ENCODE measurements around the gene SYNE2. TPM values are rescaled to one million over a fixed set of nuclear protein-coding genes. Genes with fewer than 3 reads are reported as not detected.
A peak's percentile ranks its signal among the peaks of the same experiment; 100 is the strongest.

SYNE2 gene
- total RNA-seq, 1 experiment from 2014 or later = 71.1 TPM

DNA sequence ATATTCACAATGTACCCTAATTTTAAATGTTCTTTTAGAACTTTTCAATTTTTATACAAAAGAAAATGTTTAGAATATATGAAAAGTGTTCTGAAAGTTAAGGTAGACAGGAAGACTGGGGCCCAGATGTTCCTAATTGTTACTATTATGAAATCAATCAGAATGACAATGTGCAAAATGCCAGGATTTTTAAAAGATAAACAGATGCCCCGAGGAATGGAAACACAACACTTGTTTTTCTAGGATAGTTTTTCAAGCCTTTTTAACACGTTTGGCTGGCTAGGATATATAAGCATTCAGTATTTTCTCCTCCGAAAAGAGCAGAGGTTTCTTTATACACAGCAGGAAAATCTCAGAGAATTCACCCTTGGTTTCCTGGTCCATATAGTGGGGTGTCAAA is 334.5 kb downstream of the SYNE2 start:
- Mint-ChIP-seq H3K9me3 (peaks cover 22% of the 10 kb centered on the region), H3K4me3 (peak overlapping the region; percentile 76), H3K36me3 (peaks cover 62% of the 10 kb centered on the region), H3K27me3 (ENCODE audit: low read depth) (0 out of 2 replicates have a peak, but pooled peaks cover 3% of the 10 kb centered on the region), H3K27ac (peak overlapping the region; percentile 85; the same call in 1 of the 2 replicates), H3K4me1 (peaks cover 43% of the 10 kb centered on the region)
- DNase-seq (ENCODE audit: low spot score) = no peak
- CTCF ChIA-PET = interaction anchor here (1.9 kb wide), 1 partner anchor 10 kb away, joined by 5 read pairs; no protein-coding TSS in a partner anchor
- ATAC-seq = no peak
- TF ChIP-seq FOXK1 (CRISPR knock-in tag; IDR thresholded peaks at IDR 0.05) (no peak), ZNF425 (CRISPR knock-in tag; conservative IDR thresholded peaks at IDR 0.05) (no peak), NFE2L1 (CRISPR knock-in tag; IDR thresholded peaks at IDR 0.05) (no peak), ETV6 (CRISPR knock-in tag; IDR thresholded peaks at IDR 0.05) (no peak), ZBTB21 (CRISPR knock-in tag; IDR thresholded peaks at IDR 0.05; ENCODE audit: borderline replicate concordance) (no peak), ESRRA (CRISPR knock-in tag; IDR thresholded peaks at IDR 0.05; ENCODE audit: borderline replicate concordance) (no peak), SMAD3 (CRISPR knock-in tag; IDR thresholded peaks at IDR 0.05; ENCODE audit: borderline replicate concordance) (no peak), TP53 (CRISPR knock-in tag; IDR thresholded peaks at IDR 0.05) (no peak)
- TF ChIP-seq, protein P1, sequence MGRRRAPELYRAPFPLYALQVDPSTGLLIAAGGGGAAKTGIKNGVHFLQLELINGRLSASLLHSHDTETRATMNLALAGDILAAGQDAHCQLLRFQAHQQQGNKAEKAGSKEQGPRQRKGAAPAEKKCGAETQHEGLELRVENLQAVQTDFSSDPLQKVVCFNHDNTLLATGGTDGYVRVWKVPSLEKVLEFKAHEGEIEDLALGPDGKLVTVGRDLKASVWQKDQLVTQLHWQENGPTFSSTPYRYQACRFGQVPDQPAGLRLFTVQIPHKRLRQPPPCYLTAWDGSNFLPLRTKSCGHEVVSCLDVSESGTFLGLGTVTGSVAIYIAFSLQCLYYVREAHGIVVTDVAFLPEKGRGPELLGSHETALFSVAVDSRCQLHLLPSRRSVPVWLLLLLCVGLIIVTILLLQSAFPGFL (CRISPR knock-in tag; IDR thresholded peaks at IDR 0.05; ENCODE audit: borderline replicate concordance) = no peak
- TF ChIP-seq, protein P2, sequence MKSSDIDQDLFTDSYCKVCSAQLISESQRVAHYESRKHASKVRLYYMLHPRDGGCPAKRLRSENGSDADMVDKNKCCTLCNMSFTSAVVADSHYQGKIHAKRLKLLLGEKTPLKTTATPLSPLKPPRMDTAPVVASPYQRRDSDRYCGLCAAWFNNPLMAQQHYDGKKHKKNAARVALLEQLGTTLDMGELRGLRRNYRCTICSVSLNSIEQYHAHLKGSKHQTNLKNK (CRISPR knock-in tag; IDR thresholded peaks at IDR 0.05) = no peak
- POLR2A ChIA-PET = no interaction called here

GRCh38 chr14:64190974-64191502 is 338.2 kb downstream of the SYNE2 start:
- H3K4me3 Mint-ChIP-seq = no peak overlapping the region
- no peak for DNase-seq (ENCODE audit: low spot score)
- no peak overlapping the region; the same call in 1 of the 2 replicates for H3K27ac Mint-ChIP-seq
- peaks cover 42% of the 10 kb centered on the region for H3K36me3 Mint-ChIP-seq
- ChIA-PET POLR2A (no interaction called here), CTCF (no interaction called here)
- H3K27me3 Mint-ChIP-seq (ENCODE audit: low read depth) = no peaks in the 10 kb centered on the region
- H3K4me1 Mint-ChIP-seq = peaks cover 75% of the 10 kb centered on the region
- TF ChIP-seq HMGA2 (CRISPR knock-in tag; IDR thresholded peaks at IDR 0.05) (peak; percentile 99), ETV6 (CRISPR knock-in tag; IDR thresholded peaks at IDR 0.05) (no peak), TCF7 (CRISPR knock-in tag; IDR thresholded peaks at IDR 0.05; ENCODE audit: low read depth) (no peak), JAZF1 (CRISPR knock-in tag; IDR thresholded peaks at IDR 0.05) (no peak), ZBTB21 (CRISPR knock-in tag; IDR thresholded peaks at IDR 0.05; ENCODE audit: borderline replicate concordance) (no peak), ZNF416 (CRISPR knock-in tag; IDR thresholded peaks at IDR 0.05) (no peak)
- no peak for ATAC-seq
- H3K9me3 Mint-ChIP-seq = no peaks in the 10 kb centered on the region

DNA sequence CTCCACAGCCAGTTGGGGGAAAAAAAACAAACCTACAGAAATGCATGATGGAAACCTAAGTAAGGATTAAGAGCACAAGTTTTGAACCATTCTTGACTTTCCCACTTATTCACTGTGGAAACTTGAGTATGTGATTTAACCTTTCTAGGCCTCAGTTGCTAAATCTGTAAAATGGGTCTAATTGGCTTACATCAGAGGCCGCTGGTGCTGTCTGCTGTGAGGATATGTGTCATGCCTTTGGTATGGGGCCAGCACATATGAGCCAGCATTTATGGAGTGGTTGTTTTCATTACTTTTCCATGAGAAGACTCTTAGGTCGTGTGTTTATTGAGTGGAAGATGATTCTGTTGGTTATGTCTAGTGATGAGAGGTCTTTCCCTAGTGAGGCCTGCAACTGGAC is 339.0 kb downstream of the SYNE2 start:
- CTCF ChIA-PET = no interaction called here
- Mint-ChIP-seq H3K9me3 (no peaks in the 10 kb centered on the region), H3K4me3 (no peak overlapping the region), H3K27me3 (ENCODE audit: low read depth) (no peaks in the 10 kb centered on the region), H3K4me1 (peaks cover 75% of the 10 kb centered on the region), H3K27ac (peak overlapping the region; percentile 65), H3K36me3 (peaks cover 42% of the 10 kb centered on the region)
- POLR2A ChIA-PET = no interaction called here
- ATAC-seq (no peak), DNase-seq (ENCODE audit: low spot score) (no peak)
- TF ChIP-seq PRRX2 (CRISPR knock-in tag; IDR thresholded peaks at IDR 0.05) = no peak
- TF ChIP-seq USF1 (CRISPR knock-in tag; IDR thresholded peaks at IDR 0.05) = no peak
- TF ChIP-seq ZNF396 (CRISPR knock-in tag; IDR thresholded peaks at IDR 0.05; ENCODE audit: borderline replicate concordance) = no peak
- no peak for TF ChIP-seq ZBTB21 (CRISPR knock-in tag; IDR thresholded peaks at IDR 0.05; ENCODE audit: borderline replicate concordance)
- TF ChIP-seq ZNF512 (CRISPR knock-in tag; IDR thresholded peaks at IDR 0.05; ENCODE audit: borderline replicate concordance) = no peak
- TF ChIP-seq E2F1 (CRISPR knock-in tag; IDR thresholded peaks at IDR 0.05) = no peak
- TF ChIP-seq RORB (CRISPR knock-in tag; IDR thresholded peaks at IDR 0.05) = no peak
- TF ChIP-seq IRF1 (CRISPR knock-in tag; IDR thresholded peaks at IDR 0.05) = no peak
- no peak for TF ChIP-seq ATF6 (CRISPR knock-in tag; IDR thresholded peaks at IDR 0.05)
